GM18508 (cell line): ENCODE results near the gene NOP56.

Source experiments
- ATAC-seq: cut with Tn5 transposase; IDR thresholded peaks from one replicate; pipeline ENCODE4 v1.9.1; 2021; ENCODE audit warnings: moderate number of reproducible peaks; ENCODE audit not compliant: insufficient read depth, unreplicated experiment

The NOP56 gene, protein sequence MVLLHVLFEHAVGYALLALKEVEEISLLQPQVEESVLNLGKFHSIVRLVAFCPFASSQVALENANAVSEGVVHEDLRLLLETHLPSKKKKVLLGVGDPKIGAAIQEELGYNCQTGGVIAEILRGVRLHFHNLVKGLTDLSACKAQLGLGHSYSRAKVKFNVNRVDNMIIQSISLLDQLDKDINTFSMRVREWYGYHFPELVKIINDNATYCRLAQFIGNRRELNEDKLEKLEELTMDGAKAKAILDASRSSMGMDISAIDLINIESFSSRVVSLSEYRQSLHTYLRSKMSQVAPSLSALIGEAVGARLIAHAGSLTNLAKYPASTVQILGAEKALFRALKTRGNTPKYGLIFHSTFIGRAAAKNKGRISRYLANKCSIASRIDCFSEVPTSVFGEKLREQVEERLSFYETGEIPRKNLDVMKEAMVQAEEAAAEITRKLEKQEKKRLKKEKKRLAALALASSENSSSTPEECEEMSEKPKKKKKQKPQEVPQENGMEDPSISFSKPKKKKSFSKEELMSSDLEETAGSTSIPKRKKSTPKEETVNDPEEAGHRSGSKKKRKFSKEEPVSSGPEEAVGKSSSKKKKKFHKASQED

GRCh38 chr20:2651772-2652723 lies at the start of gene NOP56:
NOP56 (plus strand) TSS chr20:2652632; CDS start chr20:2652661, 29 bp downstream.
- ATAC-seq = no peak

- no peak for ATAC-seq
Observed at GRCh38 chr20:2602746-2603145, 49.7 kb upstream of the NOP56 start.

DNA sequence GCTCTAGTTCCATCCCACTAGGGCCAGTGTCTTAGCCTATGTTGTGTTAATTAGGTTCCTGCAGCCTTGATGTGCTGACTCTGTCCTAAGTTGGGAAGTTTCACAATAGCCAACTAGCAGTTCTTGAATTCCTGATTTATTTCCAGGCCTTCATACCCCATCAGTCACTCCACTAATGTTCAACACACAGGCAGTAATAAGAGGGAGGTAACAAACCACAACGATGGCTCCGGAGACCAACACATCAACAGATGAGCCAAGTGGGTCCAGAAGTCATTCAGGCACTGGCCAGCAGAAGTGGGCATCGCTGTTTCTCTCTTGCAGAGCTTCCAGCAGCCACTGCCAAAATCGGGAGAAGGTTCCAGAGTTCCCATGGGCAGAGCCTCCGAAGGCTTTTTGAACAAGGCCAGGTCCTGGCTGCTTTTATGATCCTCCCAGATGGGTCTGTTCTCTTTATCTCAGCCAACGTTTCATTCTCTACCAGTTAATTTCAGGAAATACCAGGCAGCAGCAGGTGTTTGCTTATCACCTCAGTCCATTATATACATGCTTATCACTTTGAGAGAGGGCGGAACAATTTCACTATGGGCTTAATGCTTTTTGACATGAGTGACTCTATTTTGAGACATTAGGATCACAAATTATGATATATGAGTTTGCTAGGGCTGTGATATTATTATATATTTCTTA lies 48.5 kb upstream of the NOP56 start:
- no peak for ATAC-seq

DNA sequence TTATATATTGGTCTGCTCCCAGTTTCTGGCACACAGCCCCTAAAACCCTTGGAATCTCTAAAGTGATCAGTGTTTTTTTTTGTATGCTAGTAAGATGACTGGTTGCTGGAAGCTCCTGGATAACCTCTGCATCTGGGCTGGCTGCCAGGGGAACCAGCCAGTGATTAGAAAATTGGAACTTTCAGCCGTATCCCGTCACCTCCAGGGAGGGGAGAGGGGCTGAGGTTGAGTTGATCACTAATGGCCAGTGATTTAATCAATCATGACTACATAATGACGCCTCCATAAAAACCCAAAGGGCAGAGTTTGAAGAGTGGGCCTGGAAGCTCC lies 48.0 kb upstream of the NOP56 start:
- no peak for ATAC-seq

GRCh38 chr20:2606507-2607006 lies 45.9 kb upstream of the NOP56 start:
- ATAC-seq = no peak

DNA sequence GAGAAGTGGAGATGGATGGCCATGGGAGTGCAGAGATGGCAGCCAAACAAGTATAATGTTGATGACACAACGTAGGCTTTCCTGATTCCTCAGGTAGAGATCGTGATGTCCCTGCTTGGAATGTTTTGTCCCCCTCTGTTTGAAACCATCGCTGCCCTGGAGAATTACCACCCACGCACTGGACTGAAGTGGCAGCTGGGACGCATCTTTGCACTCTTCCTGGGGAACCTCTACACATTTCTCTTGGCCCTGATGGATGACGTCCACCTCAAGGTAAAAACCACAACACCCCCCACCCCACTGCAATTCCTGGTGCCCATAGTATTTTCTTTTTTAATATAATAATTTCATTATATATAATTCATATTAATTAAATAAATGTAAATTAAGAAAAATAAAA lies 42.1 kb upstream of the NOP56 start:
- ATAC-seq = no peak

DNA sequence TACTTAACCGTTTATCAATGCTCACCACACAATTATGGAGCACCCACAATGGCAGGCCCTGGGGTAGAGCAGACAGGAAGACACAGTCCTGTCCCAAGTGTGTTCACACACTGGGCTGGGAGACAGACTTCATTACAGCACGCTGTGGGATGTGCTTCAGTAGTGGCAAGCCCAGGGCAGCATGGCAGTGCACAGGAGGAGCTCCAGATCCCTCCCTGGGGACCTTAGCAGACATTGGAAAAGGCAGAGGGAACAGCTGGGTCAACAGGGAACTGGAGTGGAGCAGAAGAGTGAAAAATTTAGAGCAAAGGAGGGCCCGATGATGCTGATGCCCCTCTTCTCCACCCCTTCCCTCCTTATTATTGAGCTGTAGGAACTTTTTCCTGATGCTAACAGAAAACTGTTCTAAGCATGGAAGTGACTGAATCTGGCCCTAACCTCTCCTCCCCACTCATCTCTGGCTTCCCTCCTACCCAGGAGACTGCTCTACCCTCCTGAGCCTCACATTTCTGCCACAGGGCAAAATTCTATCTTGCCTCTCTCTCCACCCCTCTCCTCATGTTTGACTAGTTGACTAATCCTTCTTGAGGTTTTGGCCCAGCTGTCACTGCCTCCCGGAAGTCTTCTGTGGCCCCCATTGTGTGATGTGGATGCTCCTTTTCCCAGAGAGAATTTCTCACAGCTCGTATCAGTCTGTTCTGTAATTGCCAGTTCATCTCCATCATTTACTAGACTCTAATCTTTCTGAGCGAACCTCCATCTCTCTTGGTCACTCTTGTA lies 41.3 kb upstream of the NOP56 start:
- no peak for ATAC-seq

DNA sequence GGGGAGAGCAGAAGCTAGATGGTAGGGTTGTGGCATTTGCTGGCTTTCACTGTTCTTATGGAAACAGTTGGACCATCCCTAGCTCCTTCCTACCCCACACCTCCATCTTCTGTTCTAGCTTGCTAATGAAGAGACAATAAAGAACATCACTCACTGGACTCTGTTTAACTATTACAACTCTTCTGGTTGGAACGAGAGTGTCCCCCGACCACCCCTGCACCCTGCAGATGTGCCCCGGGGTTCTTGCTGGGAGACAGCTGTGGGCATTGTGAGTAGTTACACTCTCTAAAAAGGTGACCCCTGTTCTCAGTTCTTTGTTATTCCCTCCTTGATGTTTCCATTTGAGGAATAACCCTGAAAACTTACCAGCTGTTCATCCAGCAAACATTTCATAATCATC lies 40.4 kb upstream of the NOP56 start:
- ATAC-seq = no peak

GRCh38 chr20:2616634-2617033 lies 35.8 kb upstream of the NOP56 start:
- no peak for ATAC-seq

- no peak for ATAC-seq
Observed at GRCh38 chr20:2617099-2617714, 35.2 kb upstream of the NOP56 start.

DNA sequence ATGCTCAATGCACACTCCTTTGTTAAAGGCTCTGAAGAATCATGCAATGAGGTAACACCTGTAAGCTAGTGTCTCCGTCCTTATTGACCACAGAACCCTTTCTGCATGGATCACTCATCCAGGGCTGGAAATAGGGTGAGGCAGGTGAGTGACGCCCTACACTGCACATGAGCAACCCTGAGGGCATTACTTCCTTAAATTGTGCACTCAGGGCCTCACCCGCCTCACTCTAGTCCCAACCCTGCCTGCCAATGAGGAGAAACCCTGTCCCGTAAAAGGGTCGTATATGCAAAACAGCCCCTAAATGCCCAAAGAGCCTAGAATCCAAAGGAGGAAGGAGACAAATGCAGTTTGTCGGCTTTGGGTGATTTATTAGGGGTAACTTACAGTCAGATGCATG lies 33.6 kb upstream of the NOP56 start:
- ATAC-seq = no peak

GRCh38 chr20:2619337-2619736 lies 33.1 kb upstream of the NOP56 start:
- no peak for ATAC-seq

DNA sequence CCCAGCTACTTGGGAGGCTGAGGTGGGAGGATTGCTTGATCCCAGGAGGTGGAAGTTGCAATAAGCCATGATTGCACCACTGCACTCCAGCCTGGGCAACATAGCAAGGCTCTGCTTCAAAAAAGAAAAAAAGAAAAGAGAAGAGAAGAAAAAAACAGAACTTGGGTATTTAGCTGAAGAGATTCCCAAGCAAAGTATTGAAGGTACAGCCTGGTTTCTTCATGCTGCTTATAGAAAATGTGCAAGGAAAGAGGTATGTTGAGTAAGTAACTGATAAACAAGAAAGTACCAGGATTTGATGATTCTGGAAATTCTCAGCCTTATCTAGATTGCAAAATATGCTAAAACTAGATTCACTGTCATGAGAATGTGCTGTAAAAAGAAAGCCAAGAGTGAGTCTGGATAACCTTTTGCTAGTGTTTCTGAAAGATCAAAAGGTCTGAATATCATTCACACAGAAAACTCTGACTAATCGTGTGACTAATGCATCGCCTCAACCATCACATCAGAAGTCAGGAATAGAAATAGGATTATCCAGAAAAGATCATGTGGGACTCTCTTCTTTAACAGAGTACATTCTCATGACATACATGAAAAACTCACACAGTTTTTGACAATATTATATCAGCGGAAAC lies 32.4 kb upstream of the NOP56 start:
- no peak for ATAC-seq

- ATAC-seq = no peak
Observed at GRCh38 chr20:2624190-2624589, 28.2 kb upstream of the NOP56 start.

GRCh38 chr20:2625062-2625461 lies 27.4 kb upstream of the NOP56 start:
- ATAC-seq = no peak

GRCh38 chr20:2626853-2627541 lies 25.4 kb upstream of the NOP56 start:
- no peak for ATAC-seq

GRCh38 chr20:2631228-2631627 lies 21.2 kb upstream of the NOP56 start:
- no peak for ATAC-seq

DNA sequence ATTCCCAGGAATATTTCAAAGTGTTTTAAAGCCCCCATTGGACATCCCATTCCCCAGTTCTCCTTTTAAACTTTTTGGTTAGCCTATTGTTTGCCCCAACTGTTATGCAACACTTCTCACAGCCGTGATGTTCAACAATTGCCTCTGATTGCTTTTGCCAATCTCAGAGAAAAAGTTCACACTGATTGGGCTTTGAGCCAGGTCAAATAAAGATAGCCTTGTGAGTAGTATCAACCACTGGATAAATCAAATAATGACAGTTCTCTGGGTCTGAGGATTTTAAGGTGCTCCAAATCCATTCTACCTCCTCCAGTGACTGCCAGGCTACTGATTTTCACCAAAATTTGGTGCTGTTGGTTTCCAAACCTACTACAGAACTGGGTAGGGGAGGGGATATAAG lies 19.1 kb upstream of the NOP56 start:
- ATAC-seq = no peak
